GM23338 (cell line): ENCODE results near the gene MZB1. TPM values are rescaled to one million over a fixed set of nuclear protein-coding genes. Genes with fewer than 3 reads are reported as not detected.
A peak's percentile ranks its signal among the peaks of the same experiment; 100 is the strongest.

ENCODE experiments used
- ATAC-seq: fragments of 200-7000 bp; cut with Tn5 transposase; 3 replicates; pipeline ENCODE4 v1.9.1; 2020
- DNase-seq: peaks from one replicate; pipeline ENCODE4 v3.0.0-alpha.2; 2015; ENCODE audit warnings: low spot score
- H2AFZ ChIP-seq: fragments of 200-600 bp; sonication (generic); 2 replicates; pipeline ENCODE4 v1.8.0; 2016; ENCODE audit warnings: antibody characterized with exemption, mild to moderate bottlenecking, moderate library complexity
- H3F3A ChIP-seq: fragments of 200-600 bp; sonication (generic); replicated peaks from 2 replicates; pipeline ENCODE4 v1.8.0; 2017; ENCODE audit warnings: antibody characterized with exemption, mixed run types, low read depth
- H3K27ac ChIP-seq: fragments of 200-600 bp; sonication (generic); 2 replicates; pipeline ENCODE4 v1.6.1; 2016; ENCODE audit warnings: low read depth
- H3K27me3 ChIP-seq: fragments of 200-600 bp; sonication (generic); 2 replicates; pipeline ENCODE4 v1.8.0; 2016; ENCODE audit warnings: mild to moderate bottlenecking, mixed run types, moderate library complexity; ENCODE audit not compliant: insufficient read depth
- H3K36me3 ChIP-seq: fragments of 200-600 bp; sonication (generic); 2 replicates; pipeline ENCODE4 v1.8.0; 2016; ENCODE audit warnings: mild to moderate bottlenecking; ENCODE audit not compliant: insufficient read depth
- H3K4me1 ChIP-seq: fragments of 200-600 bp; sonication (generic); 2 replicates; pipeline ENCODE4 v1.8.0; 2016; ENCODE audit warnings: mild to moderate bottlenecking, moderate library complexity; ENCODE audit not compliant: insufficient read depth
- H3K4me2 ChIP-seq: fragments of 200-600 bp; sonication (generic); 2 replicates; pipeline ENCODE4 v1.7.1; 2017; ENCODE audit warnings: mixed run types
- H3K4me3 ChIP-seq: fragments of 200-600 bp; sonication (generic); 2 replicates; pipeline ENCODE4 v1.6.1; 2016; ENCODE audit warnings: mixed run types
- H3K79me2 ChIP-seq: fragments of 200-600 bp; sonication (generic); replicated peaks from 2 replicates; pipeline ENCODE4 v1.8.0; 2017; ENCODE audit warnings: mild to moderate bottlenecking; ENCODE audit not compliant: insufficient read depth
- H3K9me2 ChIP-seq: fragments of 200-600 bp; sonication (generic); 2 replicates; pipeline ENCODE4 v1.8.0; 2017; ENCODE audit not compliant: insufficient read depth
- H4K20me1 ChIP-seq: fragments of 200-600 bp; sonication (generic); replicated peaks from 2 replicates; pipeline ENCODE4 v1.8.0; 2017; ENCODE audit warnings: mild to moderate bottlenecking; ENCODE audit not compliant: insufficient read depth
- H3K27ac Mint-ChIP-seq: 2 replicates; pipeline ENCODE4 v1.8.0; 2020; ENCODE audit warnings: inconsistent platforms, mild to moderate bottlenecking, moderate library complexity, mixed read lengths
- H3K27me3 Mint-ChIP-seq: 3 replicates; pipeline ENCODE4 v1.8.0; 2022; ENCODE audit warnings: low read depth, mild to moderate bottlenecking, moderate library complexity, mixed read lengths, inconsistent platforms; ENCODE audit not compliant: insufficient read depth, poor library complexity
- H3K36me3 Mint-ChIP-seq: 3 replicates; pipeline ENCODE4 v1.8.0; 2021; ENCODE audit warnings: low read depth, mild to moderate bottlenecking, inconsistent platforms, moderate library complexity, mixed read lengths
- H3K4me1 Mint-ChIP-seq: 3 replicates; pipeline ENCODE4 v1.8.0; 2020; ENCODE audit warnings: mild to moderate bottlenecking, inconsistent platforms, mixed read lengths
- H3K4me3 Mint-ChIP-seq: 3 replicates; pipeline ENCODE4 v1.8.0; 2021; ENCODE audit warnings: moderate library complexity, mild to moderate bottlenecking, inconsistent platforms, mixed read lengths
- H3K9me3 Mint-ChIP-seq: 3 replicates; pipeline ENCODE4 v1.8.0; 2020; ENCODE audit warnings: moderate library complexity, mild to moderate bottlenecking, inconsistent platforms, mixed read lengths
- CREB1 ChIP-seq: fragments of 250-450 bp; sonication (Bioruptor Pico); IDR thresholded peaks from 2 replicates; pipeline ENCODE4 v1.5.0; 2020; ENCODE audit warnings: low read depth, mild to moderate bottlenecking, moderate library complexity
- NANOG ChIP-seq: IDR thresholded peaks from 2 replicates; pipeline ENCODE4 v1.6.1; 2016; ENCODE audit warnings: antibody characterized with exemption, borderline replicate concordance
- ZNF331 ChIP-seq: fragments of 250-450 bp; sonication (Bioruptor Pico); IDR thresholded peaks from 2 replicates; pipeline ENCODE4 v1.5.0; 2020; ENCODE audit warnings: low read depth, mild to moderate bottlenecking, moderate library complexity
- polyA plus RNA-seq: library from polyadenylated mRNA; unstranded; fragments of >200 nt; fragmentation: Nextera tagmentation; extraction: Ambion mirVana; gene quantifications from 2 replicates; pipeline ENCODE4 v1.2.1, GENCODE V29; 2016
- total RNA-seq: library from RNA; depleted of rRNA; stranded (reverse); fragments of >200 nt; shearing (Covaris generic); gene quantifications from 2 replicates; pipeline ENCODE4 v1.2.3, GENCODE V29; 2014
- TF ChIP-seq, protein P1 (sequence below): IDR thresholded peaks from one replicate; pipeline ENCODE4 v1.6.1; 2018; ENCODE audit warnings: antibody characterized with exemption; ENCODE audit not compliant: unreplicated experiment
- TF ChIP-seq, protein P2 (sequence below), 2 experiments: fragments of 200-600 bp in 1 of 2; sonication (generic) in 1 of 2; conservative IDR thresholded peaks; 2 replicates each; pipeline versions ENCODE4 v1.5.1 to v1.6.1; 2016 to 2017; ENCODE audit warnings: antibody characterized with exemption in 2 of 2, low read depth in 2 of 2, mild to moderate bottlenecking in 2 of 2, moderate library complexity in 1 of 2
- TF ChIP-seq, protein P3 (sequence below): IDR thresholded peaks from 2 replicates; pipeline ENCODE4 v1.6.1; 2016; ENCODE audit warnings: antibody characterized with exemption

MZB1 gene
- total and polyA plus RNA-seq, 2 experiments from 2014 or later, result 0.52 to 1.6 TPM

DNA sequence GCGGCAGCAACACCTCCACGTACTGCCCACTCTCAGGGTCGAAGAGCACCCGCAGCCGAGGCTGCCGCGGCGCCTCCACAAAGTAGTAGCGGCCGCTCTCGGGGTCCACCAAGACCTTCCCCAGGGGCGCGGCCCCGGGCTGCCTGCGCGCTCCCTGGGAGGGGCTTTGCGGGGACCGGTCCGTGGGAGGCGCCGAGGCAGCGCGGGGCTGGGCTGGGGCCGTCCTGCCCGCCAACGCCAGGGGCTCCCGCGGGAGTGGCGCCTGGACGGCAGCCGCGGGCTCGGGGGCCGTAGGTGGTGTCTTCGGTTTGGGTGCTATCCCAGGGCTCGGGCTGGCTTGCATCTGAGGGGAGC, 2.6 kb upstream of the MZB1 start (continued):
- TF ChIP-seq, protein P1, sequence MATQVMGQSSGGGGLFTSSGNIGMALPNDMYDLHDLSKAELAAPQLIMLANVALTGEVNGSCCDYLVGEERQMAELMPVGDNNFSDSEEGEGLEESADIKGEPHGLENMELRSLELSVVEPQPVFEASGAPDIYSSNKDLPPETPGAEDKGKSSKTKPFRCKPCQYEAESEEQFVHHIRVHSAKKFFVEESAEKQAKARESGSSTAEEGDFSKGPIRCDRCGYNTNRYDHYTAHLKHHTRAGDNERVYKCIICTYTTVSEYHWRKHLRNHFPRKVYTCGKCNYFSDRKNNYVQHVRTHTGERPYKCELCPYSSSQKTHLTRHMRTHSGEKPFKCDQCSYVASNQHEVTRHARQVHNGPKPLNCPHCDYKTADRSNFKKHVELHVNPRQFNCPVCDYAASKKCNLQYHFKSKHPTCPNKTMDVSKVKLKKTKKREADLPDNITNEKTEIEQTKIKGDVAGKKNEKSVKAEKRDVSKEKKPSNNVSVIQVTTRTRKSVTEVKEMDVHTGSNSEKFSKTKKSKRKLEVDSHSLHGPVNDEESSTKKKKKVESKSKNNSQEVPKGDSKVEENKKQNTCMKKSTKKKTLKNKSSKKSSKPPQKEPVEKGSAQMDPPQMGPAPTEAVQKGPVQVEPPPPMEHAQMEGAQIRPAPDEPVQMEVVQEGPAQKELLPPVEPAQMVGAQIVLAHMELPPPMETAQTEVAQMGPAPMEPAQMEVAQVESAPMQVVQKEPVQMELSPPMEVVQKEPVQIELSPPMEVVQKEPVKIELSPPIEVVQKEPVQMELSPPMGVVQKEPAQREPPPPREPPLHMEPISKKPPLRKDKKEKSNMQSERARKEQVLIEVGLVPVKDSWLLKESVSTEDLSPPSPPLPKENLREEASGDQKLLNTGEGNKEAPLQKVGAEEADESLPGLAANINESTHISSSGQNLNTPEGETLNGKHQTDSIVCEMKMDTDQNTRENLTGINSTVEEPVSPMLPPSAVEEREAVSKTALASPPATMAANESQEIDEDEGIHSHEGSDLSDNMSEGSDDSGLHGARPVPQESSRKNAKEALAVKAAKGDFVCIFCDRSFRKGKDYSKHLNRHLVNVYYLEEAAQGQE, result no peak
- no peak for TF ChIP-seq ZNF331 (CRISPR knock-in tag)
- no peak for TF ChIP-seq CREB1 (CRISPR knock-in tag)

DNA sequence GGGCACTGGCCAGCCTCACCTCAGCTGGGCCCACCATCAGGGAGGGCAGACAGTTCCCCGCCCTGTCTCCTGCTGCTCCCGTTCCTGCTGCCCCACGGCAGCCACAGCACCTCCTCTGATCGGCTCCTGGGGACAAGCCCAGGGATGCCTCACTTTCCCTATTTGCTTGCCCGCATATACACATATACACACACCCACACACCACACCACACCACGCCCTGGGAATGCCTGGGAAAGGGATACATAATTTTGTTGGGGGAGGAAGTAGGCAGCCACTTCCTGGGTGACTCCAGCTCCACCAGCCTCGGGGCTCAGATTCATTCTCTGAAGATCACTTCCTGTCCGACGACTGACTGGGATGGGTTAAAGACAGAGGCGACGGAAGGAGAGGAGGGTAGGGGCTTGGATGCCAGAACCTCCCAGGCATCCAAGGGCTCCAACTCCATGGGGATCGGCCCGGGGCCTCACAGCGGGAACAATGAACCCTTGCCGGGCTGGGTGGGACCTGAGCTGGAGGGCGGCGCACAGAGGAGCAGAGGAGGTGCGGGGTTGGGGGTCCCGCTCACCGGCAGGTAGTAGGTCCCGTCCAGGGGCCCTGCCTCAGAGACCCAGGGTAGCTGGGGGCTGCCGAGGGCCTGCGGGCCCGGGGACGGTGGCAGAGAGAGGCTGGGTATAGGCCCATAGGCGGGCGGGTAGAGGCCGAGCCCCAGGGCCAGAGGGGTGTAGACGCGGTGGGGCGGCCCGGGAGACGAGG, 2.0 kb upstream of the MZB1 start:
- Histone ChIP-seq H2AFZ (peak overlapping the region; percentile 98), H3K9me2 (no peaks in the 10 kb centered on the region), H3K4me1 (peaks cover 16% of the 10 kb centered on the region), H3K27ac (no peak overlapping the region), H3K79me2 (no peaks in the 10 kb centered on the region), H3K4me3 (peak overlapping the region; percentile 81), H4K20me1 (no peaks in the 10 kb centered on the region), H3K4me2 (peak overlapping the region; percentile 96), H3F3A (peaks cover 25% of the 10 kb centered on the region), H3K27me3 (peaks cover 44% of the 10 kb centered on the region), H3K36me3 (no peaks in the 10 kb centered on the region)
- H3K4me1 Mint-ChIP-seq, result peaks cover 39% of the 10 kb centered on the region
- peak overlapping the region; percentile 62 for H3K4me3 Mint-ChIP-seq
- no peaks in the 10 kb centered on the region for H3K9me3 Mint-ChIP-seq
- H3K36me3 Mint-ChIP-seq, result no peaks in the 10 kb centered on the region; the same call in 2 of the 3 replicates
- H3K27ac Mint-ChIP-seq, result 0 out of 2 replicates have a peak overlapping the region, but pooled peaks have one; percentile 30
- H3K27me3 Mint-ChIP-seq, result peaks cover 56% of the 10 kb centered on the region
- DNase-seq, result peak; percentile 59
- ATAC-seq, result peak; percentile 3
- TF ChIP-seq NANOG, result no peak
- TF ChIP-seq, protein P2, sequence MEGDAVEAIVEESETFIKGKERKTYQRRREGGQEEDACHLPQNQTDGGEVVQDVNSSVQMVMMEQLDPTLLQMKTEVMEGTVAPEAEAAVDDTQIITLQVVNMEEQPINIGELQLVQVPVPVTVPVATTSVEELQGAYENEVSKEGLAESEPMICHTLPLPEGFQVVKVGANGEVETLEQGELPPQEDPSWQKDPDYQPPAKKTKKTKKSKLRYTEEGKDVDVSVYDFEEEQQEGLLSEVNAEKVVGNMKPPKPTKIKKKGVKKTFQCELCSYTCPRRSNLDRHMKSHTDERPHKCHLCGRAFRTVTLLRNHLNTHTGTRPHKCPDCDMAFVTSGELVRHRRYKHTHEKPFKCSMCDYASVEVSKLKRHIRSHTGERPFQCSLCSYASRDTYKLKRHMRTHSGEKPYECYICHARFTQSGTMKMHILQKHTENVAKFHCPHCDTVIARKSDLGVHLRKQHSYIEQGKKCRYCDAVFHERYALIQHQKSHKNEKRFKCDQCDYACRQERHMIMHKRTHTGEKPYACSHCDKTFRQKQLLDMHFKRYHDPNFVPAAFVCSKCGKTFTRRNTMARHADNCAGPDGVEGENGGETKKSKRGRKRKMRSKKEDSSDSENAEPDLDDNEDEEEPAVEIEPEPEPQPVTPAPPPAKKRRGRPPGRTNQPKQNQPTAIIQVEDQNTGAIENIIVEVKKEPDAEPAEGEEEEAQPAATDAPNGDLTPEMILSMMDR (conservative IDR thresholded peaks at IDR 0.05; ENCODE audit: low read depth in 2 of 2), result no peak
- TF ChIP-seq, protein P1, result no peak
- TF ChIP-seq ZNF331 (CRISPR knock-in tag), result no peak
- TF ChIP-seq, protein P3, sequence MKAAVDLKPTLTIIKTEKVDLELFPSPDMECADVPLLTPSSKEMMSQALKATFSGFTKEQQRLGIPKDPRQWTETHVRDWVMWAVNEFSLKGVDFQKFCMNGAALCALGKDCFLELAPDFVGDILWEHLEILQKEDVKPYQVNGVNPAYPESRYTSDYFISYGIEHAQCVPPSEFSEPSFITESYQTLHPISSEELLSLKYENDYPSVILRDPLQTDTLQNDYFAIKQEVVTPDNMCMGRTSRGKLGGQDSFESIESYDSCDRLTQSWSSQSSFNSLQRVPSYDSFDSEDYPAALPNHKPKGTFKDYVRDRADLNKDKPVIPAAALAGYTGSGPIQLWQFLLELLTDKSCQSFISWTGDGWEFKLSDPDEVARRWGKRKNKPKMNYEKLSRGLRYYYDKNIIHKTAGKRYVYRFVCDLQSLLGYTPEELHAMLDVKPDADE, result no peak
